HepG2 (cell line): ENCODE results near the gene TBC1D16. TPM values are rescaled to one million over a fixed set of nuclear protein-coding genes. Genes with fewer than 3 reads are reported as not detected.

Source experiments
- AKNA ChIP-seq: sonication (generic); formaldehyde crosslinking; IDR thresholded peaks from 2 replicates; pipeline ENCODE4 v1.4.0; 2020; ENCODE audit warnings: missing genetic modification reagents, borderline replicate concordance
- BORCS8-MEF2B ChIP-seq: sonication (generic); formaldehyde crosslinking; IDR thresholded peaks from 2 replicates; pipeline ENCODE4 v1.8.0; 2022; ENCODE audit warnings: mild to moderate bottlenecking, missing genetic modification reagents
- CHD2 ChIP-seq: IDR thresholded peaks from 2 replicates; pipeline ENCODE4 v1.6.1; 2011; ENCODE audit warnings: low read depth, low read length, improper control_type of control experiment
- CREB1 ChIP-seq, 2 experiments: fragments of 450-650 bp in 1 of 2; IDR thresholded peaks; 2 replicates each; pipeline ENCODE4 v1.6.1; 2016 to 2017; ENCODE audit warnings: control low read depth in 1 of 2, mild to moderate bottlenecking in 1 of 2, missing compliant biosample characterization in 1 of 2, missing genetic modification characterization in 1 of 2
- FOXP4 ChIP-seq: sonication (generic); formaldehyde crosslinking; IDR thresholded peaks from 2 replicates; pipeline ENCODE4 v1.4.0; 2020; ENCODE audit warnings: missing genetic modification reagents
- HNF4A ChIP-seq: sonication (generic); formaldehyde crosslinking; IDR thresholded peaks from 2 replicates; pipeline ENCODE4 v1.4.0; 2020; ENCODE audit warnings: missing genetic modification reagents
- IRF9 ChIP-seq: sonication (generic); formaldehyde crosslinking; IDR thresholded peaks from 2 replicates; pipeline ENCODE4 v1.8.0; 2022; ENCODE audit warnings: missing genetic modification reagents, mild to moderate bottlenecking, borderline replicate concordance
- PLSCR1 ChIP-seq: sonication (generic); formaldehyde crosslinking; IDR thresholded peaks from 2 replicates; pipeline ENCODE4 v1.5.0; 2020; ENCODE audit warnings: missing genetic modification reagents, mild to moderate bottlenecking, borderline replicate concordance
- RBM22 ChIP-seq: fragments of 200-400 bp; formaldehyde crosslinking; optimal IDR thresholded peaks from 2 replicates; pipeline ENCODE3; 2017; ENCODE audit warnings: mild to moderate bottlenecking, low read length, moderate library complexity
- SCMH1 ChIP-seq: sonication (generic); formaldehyde crosslinking; IDR thresholded peaks from 2 replicates; pipeline ENCODE4 v1.9.0; 2021; ENCODE audit warnings: missing genetic modification reagents, mild to moderate bottlenecking, borderline replicate concordance
- SP2 ChIP-seq: sonication (generic); formaldehyde crosslinking; IDR thresholded peaks from 2 replicates; pipeline ENCODE4 v1.5.1; 2020; ENCODE audit warnings: mild to moderate bottlenecking, missing genetic modification reagents
- SP4 ChIP-seq: sonication (generic); formaldehyde crosslinking; IDR thresholded peaks from 2 replicates; pipeline ENCODE4 v1.8.1; 2023; ENCODE audit warnings: mild to moderate bottlenecking, missing genetic modification reagents
- ZFP90 ChIP-seq: sonication (generic); formaldehyde crosslinking; IDR thresholded peaks from 2 replicates; pipeline ENCODE4 v1.8.0; 2022; ENCODE audit warnings: missing genetic modification reagents, mild to moderate bottlenecking, inconsistent platforms, borderline replicate concordance
- ZNF484 ChIP-seq: sonication (generic); formaldehyde crosslinking; IDR thresholded peaks from 2 replicates; pipeline ENCODE4 v1.5.1; 2020; ENCODE audit warnings: mild to moderate bottlenecking, low read depth, missing genetic modification reagents, borderline replicate concordance
- ZNF556 ChIP-seq: sonication (generic); formaldehyde crosslinking; IDR thresholded peaks from 2 replicates; pipeline ENCODE4 v1.4.0; 2020; ENCODE audit warnings: mild to moderate bottlenecking, missing genetic modification reagents, borderline replicate concordance
- ZNF605 ChIP-seq: sonication (generic); formaldehyde crosslinking; IDR thresholded peaks from 2 replicates; pipeline ENCODE4 v1.8.0; 2022; ENCODE audit warnings: mild to moderate bottlenecking, missing genetic modification reagents
- ZXDC ChIP-seq: sonication (generic); formaldehyde crosslinking; IDR thresholded peaks from 2 replicates; pipeline ENCODE4 v1.5.0; 2020; ENCODE audit warnings: mild to moderate bottlenecking, missing genetic modification reagents
- polyA plus RNA-seq, 8 experiments: library from polyadenylated mRNA; depleted of rRNA in 3 of 8; stranded (reverse) in 7 of 8; unstranded in 1 of 8; fragments of >200 nt; fragmentation: Illumina TruSeq in 4 of 8; extraction: Trizol in 4 of 8; gene quantifications; 2 replicates each; pipeline versions ENCODE4 v1.2.1 to v1.2.3, GENCODE V29; 2011 to 2016; ENCODE audit warnings: low read depth in 4 of 8, missing spikeins in 1 of 8, mixed read lengths in 1 of 8; ENCODE audit not compliant: insufficient read depth in 1 of 8
- total RNA-seq, 5 experiments: library from RNA; depleted of rRNA; stranded (reverse); fragments of >200 nt; fragmentation: Illumina TruSeq; extraction: Trizol; gene quantifications; 2 replicates each; pipeline ENCODE4 v1.2.3, GENCODE V29; 2016; ENCODE audit warnings: low read depth in 1 of 5

The TBC1D16 gene
- total and polyA plus RNA-seq, 2 of the 13 experiments (the other 11 are each of a cell fraction or from before 2014, with no cell fraction given) = 14.9 to 24.9 TPM

GRCh38 chr17:79992649-79993389 is 42.9 kb downstream of the TBC1D16 start (continued):
- no peak for TF ChIP-seq BORCS8-MEF2B (CRISPR knock-in tag)
- TF ChIP-seq CHD2 = no peak; the same call in 1 of the 2 replicates
- no peak for TF ChIP-seq FOXP4 (CRISPR knock-in tag)
- no peak for TF ChIP-seq SCMH1 (CRISPR knock-in tag)
- peak; percentile 93 for TF ChIP-seq RBM22
- no peak for TF ChIP-seq ZNF605 (CRISPR knock-in tag)
- TF ChIP-seq ZNF556 (CRISPR knock-in tag) = no peak
- TF ChIP-seq CREB1 (IDR thresholded peaks at IDR 0.05) = no peak
- TF ChIP-seq CREB1 (CRISPR knock-in tag; IDR thresholded peaks at IDR 0.05) = no peak
- TF ChIP-seq ZXDC (CRISPR knock-in tag) = no peak
- TF ChIP-seq PLSCR1 = no peak; the same call in 1 of the 2 replicates
- TF ChIP-seq AKNA (CRISPR knock-in tag) = no peak
- TF ChIP-seq ZFP90 (CRISPR knock-in tag) = no peak
- TF ChIP-seq IRF9 (CRISPR knock-in tag) = no peak
- no peak for TF ChIP-seq ZNF484
- TF ChIP-seq HNF4A = no peak
- no peak for TF ChIP-seq SP4
- TF ChIP-seq SP2 (CRISPR knock-in tag) = 0 out of 2 replicates have a peak, but pooled peaks have one; percentile 17
